DOHH2 (cell line): ENCODE results near the gene NQO2.

Experiments used
- EZH2phosphoT487 ChIP-seq: fragments of 200-600 bp; sonication (generic); IDR thresholded peaks from 2 replicates; pipeline ENCODE4 v1.6.1; 2017; ENCODE audit warnings: borderline replicate concordance, mild to moderate bottlenecking, antibody characterized with exemption, low read length, moderate library complexity, mixed read lengths
- TF ChIP-seq, protein P1 (sequence below): fragments of 200-600 bp; sonication (generic); IDR thresholded peaks from one replicate; pipeline ENCODE4 v1.5.1; 2014; ENCODE audit warnings: antibody characterized with exemption, mild to moderate bottlenecking, low read depth, low read length; ENCODE audit not compliant: poor library complexity, severe bottlenecking

DNA sequence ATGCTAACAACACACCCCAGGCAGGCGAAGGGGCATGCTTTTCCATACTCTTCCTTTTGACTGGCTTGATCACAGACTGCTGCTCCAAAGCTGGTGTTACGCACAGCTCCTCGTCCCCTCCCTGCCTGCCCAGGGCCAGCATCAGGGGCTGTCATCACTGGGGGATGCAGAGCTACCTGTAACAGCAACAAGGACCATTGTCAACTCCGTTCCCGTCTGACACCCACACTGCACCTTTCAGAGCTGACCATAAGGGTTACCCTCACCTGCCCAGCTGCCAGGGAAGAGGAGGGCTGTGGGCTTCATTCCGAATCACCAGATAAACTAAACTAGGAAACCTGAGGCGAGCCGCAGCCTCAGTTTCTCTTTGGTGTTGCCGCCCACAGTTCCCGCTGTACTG is 15.4 kb downstream of the NQO2 start:
- TF ChIP-seq EZH2phosphoT487: no peak
- TF ChIP-seq, protein P1, sequence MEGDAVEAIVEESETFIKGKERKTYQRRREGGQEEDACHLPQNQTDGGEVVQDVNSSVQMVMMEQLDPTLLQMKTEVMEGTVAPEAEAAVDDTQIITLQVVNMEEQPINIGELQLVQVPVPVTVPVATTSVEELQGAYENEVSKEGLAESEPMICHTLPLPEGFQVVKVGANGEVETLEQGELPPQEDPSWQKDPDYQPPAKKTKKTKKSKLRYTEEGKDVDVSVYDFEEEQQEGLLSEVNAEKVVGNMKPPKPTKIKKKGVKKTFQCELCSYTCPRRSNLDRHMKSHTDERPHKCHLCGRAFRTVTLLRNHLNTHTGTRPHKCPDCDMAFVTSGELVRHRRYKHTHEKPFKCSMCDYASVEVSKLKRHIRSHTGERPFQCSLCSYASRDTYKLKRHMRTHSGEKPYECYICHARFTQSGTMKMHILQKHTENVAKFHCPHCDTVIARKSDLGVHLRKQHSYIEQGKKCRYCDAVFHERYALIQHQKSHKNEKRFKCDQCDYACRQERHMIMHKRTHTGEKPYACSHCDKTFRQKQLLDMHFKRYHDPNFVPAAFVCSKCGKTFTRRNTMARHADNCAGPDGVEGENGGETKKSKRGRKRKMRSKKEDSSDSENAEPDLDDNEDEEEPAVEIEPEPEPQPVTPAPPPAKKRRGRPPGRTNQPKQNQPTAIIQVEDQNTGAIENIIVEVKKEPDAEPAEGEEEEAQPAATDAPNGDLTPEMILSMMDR: no peak
